Mammary epithelial cell (primary cell): ENCODE data around the gene DEFB128.
"Not testable (repeated sequence)": the region's sequence is repeated elsewhere in the genome, so short reads cannot be mapped to it uniquely, and the experiment has no call there.

Experiments used
- CTCF ChIP-seq, 2 donors: IDR thresholded peaks in 1 of 2; conservative IDR thresholded peaks in 1 of 2; 2 replicates each; pipeline ENCODE4 v1.5.1; 2011 to 2012; ENCODE audit warnings: inconsistent platforms in 2 of 2, low read length in 2 of 2, mild to moderate bottlenecking in 2 of 2, control low read depth in 1 of 2, low read depth in 1 of 2; ENCODE audit not compliant: insufficient read depth in 1 of 2; ENCODE audit errors: extremely low read depth in 1 of 2
- EZH2 ChIP-seq: IDR thresholded peaks from 2 replicates; pipeline ENCODE4 v1.6.1; 2012; ENCODE audit warnings: low read length, inconsistent platforms, borderline replicate concordance

DNA sequence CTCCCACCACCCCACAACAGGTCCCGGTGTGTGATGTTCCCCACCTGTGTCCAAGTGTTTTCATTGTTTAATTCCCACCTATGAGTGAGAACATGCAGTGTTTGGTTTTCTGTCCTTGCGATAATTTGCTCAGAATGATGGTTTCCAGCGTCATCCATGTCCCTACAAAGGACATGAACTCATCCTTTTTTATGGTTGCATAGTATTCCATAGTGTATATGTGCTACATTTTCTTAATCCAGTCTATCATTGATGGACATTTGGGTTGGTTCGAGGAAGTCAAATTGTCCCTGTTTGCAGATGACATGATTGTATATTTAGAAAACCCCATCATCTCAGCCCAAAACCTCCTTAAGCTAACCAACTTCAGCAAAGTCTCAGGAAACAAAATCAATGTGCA is 14.1 kb upstream of the DEFB128 start:
- not testable (repeated sequence) for TF ChIP-seq CTCF (conservative IDR thresholded peaks at IDR 0.05 in 1 of 2, IDR thresholded peaks at IDR 0.05 in 1 of 2; ENCODE audit: extremely low read depth in 1 of 2, insufficient read depth in 1 of 2, low read depth in 1 of 2, low read length in 2 of 2); EZH2
